CD4-positive, alpha-beta T cell treated with Interleukin-17A for 4 hours (primary cell): ENCODE data around the gene GET3.
"Not testable (repeated sequence)": the region's sequence is repeated elsewhere in the genome, so short reads cannot be mapped to it uniquely, and the experiment has no call there.

Experiments
- DNase-seq: peaks from one replicate; pipeline ENCODE4 v3.0.0-alpha.2; 2020; ENCODE audit warnings: mixed read lengths

Gene GET3

DNA sequence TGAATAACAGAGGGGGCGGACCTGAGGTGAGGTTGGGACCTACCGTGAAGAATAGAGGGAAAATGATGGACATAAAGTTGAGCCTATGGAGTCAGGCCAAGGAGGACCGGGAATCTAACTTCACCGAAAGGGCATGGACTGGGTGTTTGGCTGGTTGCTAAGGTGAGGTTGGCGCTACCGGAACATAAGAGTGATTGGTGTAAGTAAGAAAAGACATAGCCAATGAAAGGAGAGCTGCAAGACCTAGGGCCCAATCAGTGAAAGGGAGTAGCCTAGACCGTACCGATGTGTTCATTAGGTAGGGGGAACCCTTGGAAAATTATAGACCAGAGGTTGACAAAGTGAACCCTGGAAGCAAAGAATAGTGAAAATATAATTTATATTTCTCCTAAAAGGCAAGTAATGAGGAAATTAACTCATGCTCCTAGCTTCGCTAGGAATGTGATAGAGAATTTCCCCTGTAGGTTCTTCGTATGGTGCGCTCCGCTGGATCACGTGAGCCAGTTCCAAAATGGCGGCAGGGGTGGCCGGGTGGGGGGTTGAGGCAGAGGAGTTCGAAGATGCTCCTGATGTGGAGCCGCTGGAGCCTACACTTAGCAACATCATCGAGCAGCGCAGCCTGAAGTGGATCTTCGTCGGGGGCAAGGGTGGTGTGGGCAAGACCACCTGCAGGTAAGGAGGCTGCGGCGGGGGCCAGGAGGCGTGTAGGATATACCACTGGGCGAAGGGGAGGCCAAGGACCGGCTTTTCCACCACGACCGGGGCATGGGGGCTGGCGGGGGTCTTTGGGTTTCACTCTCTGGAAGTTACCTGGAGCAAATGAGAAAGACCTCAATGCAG, at the start of gene GET3:
Gene GET3, plus strand, starts transcription at position 503 of the 840 bp plus-strand sequence. Its CDS starts 9 bp downstream, at position 512.
- DNase-seq: peak; percentile 79

DNA sequence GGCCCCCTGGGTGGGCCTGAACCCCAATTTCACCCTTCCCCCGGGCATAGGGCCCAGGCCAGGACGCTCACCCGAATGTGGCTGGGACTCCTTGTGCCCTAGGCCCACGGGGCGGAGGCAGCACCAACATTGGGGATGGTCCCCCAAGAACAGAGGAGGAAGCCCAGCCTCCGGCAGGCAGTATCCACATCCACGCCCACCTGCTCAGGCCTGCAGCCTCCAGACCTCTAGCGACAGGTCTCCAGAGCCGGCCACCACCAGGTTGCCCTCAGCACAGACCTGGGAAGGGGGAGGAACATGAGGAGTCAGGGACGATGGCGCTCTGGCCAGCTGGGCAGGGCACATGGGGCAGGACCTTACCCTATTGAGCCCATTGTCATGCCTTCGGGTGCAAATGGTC, 48.3 kb upstream of the GET3 start:
- DNase-seq: no peak

- DNase-seq: no peak
These were observed 47.6 kb upstream of the GET3 start for GRCh38 chr19:12689581-12690216.

- no peak for DNase-seq
These were observed 44.3 kb upstream of the GET3 start for GRCh38 chr19:12692960-12693359.

GRCh38 chr19:12694641-12695040, 42.7 kb upstream of the GET3 start:
- DNase-seq: no peak

- no peak for DNase-seq
These were observed 42.2 kb upstream of the GET3 start for GRCh38 chr19:12695096-12695495.

- no peak for DNase-seq
These were observed 41.8 kb upstream of the GET3 start for GRCh38 chr19:12695514-12695913.

DNA sequence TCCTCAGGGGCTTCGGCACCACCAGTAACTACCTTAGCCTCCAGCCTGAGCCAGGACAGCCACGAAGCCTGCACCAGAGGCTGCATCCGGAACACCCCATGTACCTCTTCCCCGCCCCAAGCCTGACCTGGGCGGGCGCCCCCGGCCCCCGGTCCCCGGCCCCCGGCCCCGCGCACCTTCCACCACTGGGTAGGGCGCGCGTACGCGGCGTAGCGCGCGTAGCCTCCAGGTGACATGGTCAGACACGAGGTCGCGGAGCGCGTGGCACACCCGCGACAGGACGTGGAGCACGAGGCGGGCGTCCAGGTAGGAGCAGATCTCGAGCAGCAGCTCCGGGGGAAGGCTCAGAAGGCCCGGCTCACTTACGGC, 41.3 kb upstream of the GET3 start:
- DNase-seq: peak; percentile 13

- DNase-seq: peak; percentile 96
These were observed 40.6 kb upstream of the GET3 start, which contains the start of gene FBXW9 for GRCh38 chr19:12696366-12697335. Gene FBXW9 (minus strand): TSS chr19:12696631. CDS start chr19:12696581, 50 bp downstream.

DNA sequence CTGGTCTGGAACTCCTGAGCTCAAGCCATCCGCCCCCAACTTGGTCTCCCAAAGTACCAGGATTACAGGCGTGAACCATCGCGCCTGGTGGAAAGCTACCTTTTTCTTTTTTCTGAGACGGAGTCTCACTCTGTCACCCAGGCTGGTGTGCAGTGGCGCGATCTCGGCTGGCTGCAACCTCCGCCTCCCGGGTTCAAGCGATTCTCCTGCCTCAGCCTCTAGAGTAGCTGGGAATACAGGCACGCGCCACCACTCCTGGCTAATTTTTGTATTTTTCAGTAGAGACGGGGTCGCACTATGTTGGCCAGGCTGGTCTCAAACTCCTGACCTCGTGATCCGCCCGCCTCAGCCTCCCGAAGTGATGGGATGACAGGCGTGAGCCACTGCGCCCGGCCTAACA, 39.9 kb upstream of the GET3 start:
- DNase-seq: not testable (repeated sequence)

GRCh38 chr19:12698138-12698537, 39.2 kb upstream of the GET3 start:
- no peak for DNase-seq

GRCh38 chr19:12701596-12702282, 35.6 kb upstream of the GET3 start:
- no peak for DNase-seq

DNA sequence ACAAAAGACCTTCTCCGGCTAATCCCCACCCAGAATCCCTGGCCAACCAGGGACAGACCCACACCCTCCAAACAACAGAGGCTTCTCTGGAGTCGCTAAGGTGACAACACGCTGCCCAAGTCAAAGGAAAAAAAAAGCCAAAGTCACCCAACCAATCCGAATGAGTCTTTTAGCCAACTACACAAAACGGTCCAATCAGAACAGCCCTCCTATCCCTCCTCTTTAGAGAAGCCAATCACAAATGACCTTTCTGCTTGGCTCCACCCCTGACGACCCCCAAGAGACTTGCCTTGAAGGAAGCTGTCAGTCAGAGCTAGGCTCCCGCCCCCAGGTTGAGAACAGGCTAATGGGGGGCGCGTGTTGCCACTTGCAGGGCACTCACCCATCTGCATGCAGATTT, 34.3 kb upstream of the GET3 start:
- DNase-seq: no peak

DNA sequence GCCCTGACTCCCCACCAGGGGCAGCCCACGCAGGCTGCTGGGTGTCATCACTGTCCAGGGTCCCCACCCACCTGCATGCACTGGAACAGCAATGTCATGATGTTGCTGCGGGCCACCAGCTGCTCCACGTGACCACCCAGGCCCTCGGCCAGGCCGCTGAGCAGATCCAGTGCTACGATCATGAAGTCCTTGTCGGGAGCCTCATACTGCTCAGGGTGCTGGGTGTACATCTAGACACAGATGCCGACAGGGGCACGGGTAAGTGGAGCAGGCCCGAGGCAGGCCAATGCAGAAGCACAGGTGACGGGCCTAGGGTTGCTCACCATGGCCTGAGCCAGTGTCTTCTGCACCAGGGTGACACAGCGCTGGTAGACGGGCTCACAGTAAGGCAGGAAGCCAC, 32.1 kb upstream of the GET3 start:
- no peak for DNase-seq

DNA sequence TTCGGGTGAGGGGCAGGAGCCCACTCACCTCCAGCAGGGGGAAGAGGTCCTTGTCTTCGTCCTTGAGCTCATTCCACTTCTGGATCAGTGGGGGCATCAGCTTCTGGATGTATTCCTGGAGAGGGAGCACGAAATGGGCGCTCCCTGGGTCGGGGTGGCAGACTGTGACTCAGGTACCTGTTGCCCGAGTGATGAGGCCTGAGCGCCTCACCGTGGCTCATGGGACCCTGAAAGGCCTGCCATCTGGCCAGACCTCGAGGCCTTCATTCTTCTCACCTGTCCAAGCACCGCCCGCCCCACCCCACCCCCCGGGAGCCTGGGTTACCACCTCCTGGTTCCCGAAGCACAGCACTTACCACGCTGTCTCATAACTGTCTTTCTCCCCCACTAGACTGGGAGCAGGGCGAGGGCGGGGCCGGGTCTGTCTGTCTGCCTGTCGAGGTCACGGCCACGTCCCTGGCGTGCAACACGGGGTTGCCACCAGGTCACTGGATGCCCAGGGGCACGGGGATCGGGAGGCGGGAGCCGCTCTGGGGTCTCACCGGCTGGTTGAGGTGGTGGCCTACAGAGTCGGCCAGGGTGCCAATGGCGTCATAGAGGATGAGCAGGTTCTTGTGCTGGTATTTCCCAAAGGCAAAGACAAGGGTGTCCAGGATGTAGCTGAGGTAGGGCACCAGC, 31.5 kb upstream of the GET3 start:
- DNase-seq: no peak

- no peak for DNase-seq
These were observed 31.0 kb upstream of the GET3 start for GRCh38 chr19:12706332-12706718.

DNA sequence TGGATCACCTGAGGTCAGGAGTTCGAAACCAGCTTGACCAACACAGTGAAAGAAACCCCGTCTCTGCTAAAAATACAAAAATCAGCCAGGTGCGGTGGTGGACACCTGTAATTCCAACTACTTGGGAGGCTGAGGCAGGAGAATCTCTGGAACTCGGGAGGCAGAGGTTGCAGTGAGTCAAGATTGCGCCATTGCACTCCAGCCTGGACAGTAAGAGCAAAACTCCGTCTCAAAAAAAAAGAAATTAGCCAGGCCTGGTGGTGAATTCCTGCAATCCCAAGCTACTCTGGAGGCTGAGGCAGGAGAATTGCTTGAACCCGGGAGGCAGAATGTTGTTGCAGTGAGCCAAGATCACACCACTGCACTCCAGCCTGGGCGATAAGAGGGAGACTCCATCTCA, 28.7 kb upstream of the GET3 start:
- no peak for DNase-seq

DNA sequence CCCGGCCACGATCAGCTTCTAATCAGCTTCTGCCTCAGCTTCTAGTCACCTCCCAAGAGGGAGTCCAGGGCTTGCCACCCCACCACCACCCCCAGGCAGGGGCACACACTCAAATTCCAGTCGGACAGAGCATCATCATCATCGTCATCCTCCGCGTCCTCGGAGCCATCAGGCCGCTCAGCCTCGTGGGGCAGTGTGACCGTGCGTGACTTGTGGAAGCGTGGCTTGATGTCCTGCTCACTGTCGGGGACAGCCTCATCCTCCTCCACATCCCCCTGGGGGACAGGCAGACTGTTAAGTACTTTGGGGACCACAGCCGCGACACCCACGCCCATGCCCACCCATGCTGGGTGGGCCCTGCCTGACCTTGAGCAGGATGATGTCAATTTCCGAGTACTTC, 26.1 kb upstream of the GET3 start:
- no peak for DNase-seq

DNA sequence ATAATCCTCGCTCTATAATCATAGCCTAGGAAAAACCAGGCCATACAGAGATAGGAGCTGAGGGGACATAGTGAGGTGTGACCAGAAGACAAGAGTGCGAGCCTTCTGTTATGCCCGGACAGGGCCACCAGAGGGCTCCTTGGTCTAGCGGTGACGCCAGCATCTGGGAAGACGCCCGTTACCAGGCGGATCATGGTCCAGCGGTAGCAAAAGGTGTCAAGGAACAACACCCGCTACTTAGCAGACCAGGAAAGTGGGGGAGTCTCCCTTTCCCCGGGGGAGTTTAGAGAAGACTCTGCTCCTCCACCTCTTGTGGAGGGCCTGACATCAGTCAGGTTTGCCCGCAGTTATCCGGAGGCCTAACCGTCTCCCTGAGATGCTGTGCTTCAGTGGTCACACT, 25.2 kb upstream of the GET3 start:
- DNase-seq: not testable (repeated sequence)

GRCh38 chr19:12713304-12713703, 24.0 kb upstream of the GET3 start:
- not testable (repeated sequence) for DNase-seq

DNA sequence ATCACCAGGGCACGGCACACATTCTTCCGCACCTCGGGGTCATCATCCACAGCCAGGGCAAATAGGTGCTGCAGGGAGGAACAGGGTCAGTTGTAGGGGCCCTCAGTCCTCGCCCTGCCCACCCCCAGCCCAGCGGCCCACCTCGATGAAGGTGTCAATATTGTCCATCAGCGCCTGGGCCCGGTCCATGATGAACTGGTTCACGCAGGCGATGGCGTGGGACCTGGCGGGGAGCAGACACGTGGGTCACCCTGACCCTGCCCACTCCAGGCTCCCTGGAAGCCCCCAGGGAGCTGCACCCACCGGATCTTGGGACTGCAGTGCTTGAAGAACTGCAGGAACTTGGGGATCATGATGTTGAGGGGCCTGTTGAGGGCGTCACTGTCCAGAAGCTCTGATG, 22.2 kb upstream of the GET3 start:
- DNase-seq: no peak

DNA sequence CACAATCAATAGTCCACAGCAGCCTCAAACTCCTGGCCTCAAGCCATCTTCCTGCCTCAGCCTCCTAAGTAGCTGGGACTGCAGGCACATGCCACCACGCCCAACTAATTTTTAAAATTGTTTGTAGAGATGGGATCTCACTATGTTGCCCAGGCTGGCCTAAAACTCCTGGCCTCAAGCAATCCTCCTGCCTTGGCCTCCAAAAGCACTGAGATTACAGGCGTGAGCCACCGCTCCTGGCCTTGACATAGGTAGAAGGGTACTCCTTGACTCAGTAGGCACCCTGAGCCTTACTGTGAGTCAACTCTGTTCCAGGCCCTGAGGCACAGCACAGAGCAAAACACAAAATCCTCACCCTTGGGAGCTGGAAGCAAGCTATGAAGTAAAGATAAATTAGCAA, 21.4 kb upstream of the GET3 start:
- DNase-seq: no peak
